ENCODE results near the gene TRPT1.

GRCh38 chr11:64268025-64268892, 42.3 kb upstream of the TRPT1 start:
- no peak for TF ChIP-seq CTCF (conservative IDR thresholded peaks at IDR 0.05; ENCODE audit: low read length)
- TF ChIP-seq EZH2phosphoT487 (IDR thresholded peaks at IDR 0.05; ENCODE audit: borderline replicate concordance, low read depth, low read length), result no peak
